ENCODE results near the gene HOXB13. TPM values are rescaled to one million over a fixed set of nuclear protein-coding genes. Genes with fewer than 3 reads are reported as not detected.

Gene HOXB13
- total and polyA plus RNA-seq, 2 experiments from 2014 or later = not detected

GRCh38 chr17:48715496-48716399 lies 12.8 kb downstream of the HOXB13 start:
- no peak for DNase-seq (ENCODE audit: low read depth in 1 of 2, low spot score in 1 of 2)
- H3K9me3 ChIP-seq (ENCODE audit: low read depth) = no peaks in the 10 kb centered on the region
- no peak overlapping the region for H3K27ac ChIP-seq
- peaks cover 99% of the 10 kb centered on the region for H3K27me3 ChIP-seq
- H3K4me3 ChIP-seq = no peak overlapping the region
- H3K36me3 ChIP-seq = no peaks in the 10 kb centered on the region
- no peaks in the 10 kb centered on the region for H3K4me1 ChIP-seq (ENCODE audit: low read depth)
- no peak for TF ChIP-seq CTCF (IDR thresholded peaks at IDR 0.05; ENCODE audit: low read depth, low read length)

GRCh38 chr17:48711128-48711527 lies 17.4 kb downstream of the HOXB13 start:
- no peaks in the 10 kb centered on the region for H3K36me3 ChIP-seq
- H3K27me3 ChIP-seq = peaks cover 98% of the 10 kb centered on the region
- no peak for DNase-seq (ENCODE audit: low read depth in 1 of 2, low spot score in 1 of 2)
- no peak overlapping the region for H3K27ac ChIP-seq
- no peak overlapping the region for H3K4me3 ChIP-seq
- TF ChIP-seq CTCF (IDR thresholded peaks at IDR 0.05; ENCODE audit: low read depth, low read length) = no peak
- no peaks in the 10 kb centered on the region for H3K4me1 ChIP-seq (ENCODE audit: low read depth)
- H3K9me3 ChIP-seq (ENCODE audit: low read depth) = no peaks in the 10 kb centered on the region

- peaks cover 91% of the 10 kb centered on the region for H3K27me3 ChIP-seq
- no peaks in the 10 kb centered on the region for H3K36me3 ChIP-seq
- no peak overlapping the region for H3K4me3 ChIP-seq
- no peak overlapping the region for H3K27ac ChIP-seq
- no peaks in the 10 kb centered on the region for H3K9me3 ChIP-seq (ENCODE audit: low read depth)
- DNase-seq (ENCODE audit: low read depth in 1 of 2, low spot score in 1 of 2) = no peak
- TF ChIP-seq CTCF (IDR thresholded peaks at IDR 0.05; ENCODE audit: low read depth, low read length) = no peak
- H3K4me1 ChIP-seq (ENCODE audit: low read depth) = no peaks in the 10 kb centered on the region
These were observed 23.9 kb downstream of the HOXB13 start for GRCh38 chr17:48704361-48705248.

GRCh38 chr17:48701864-48702532 lies 26.6 kb downstream of the HOXB13 start:
- H3K9me3 ChIP-seq (ENCODE audit: low read depth) = no peaks in the 10 kb centered on the region
- no peaks in the 10 kb centered on the region for H3K36me3 ChIP-seq
- H3K4me1 ChIP-seq (ENCODE audit: low read depth) = no peaks in the 10 kb centered on the region
- H3K27ac ChIP-seq = no peak overlapping the region
- H3K27me3 ChIP-seq = peaks cover 81% of the 10 kb centered on the region
- DNase-seq (ENCODE audit: low read depth in 1 of 2, low spot score in 1 of 2) = no peak
- no peak overlapping the region for H3K4me3 ChIP-seq
- TF ChIP-seq CTCF (IDR thresholded peaks at IDR 0.05; ENCODE audit: low read depth, low read length) = no peak

GRCh38 chr17:48693178-48693577 lies 35.4 kb downstream of the HOXB13 start:
- H3K27ac ChIP-seq = no peak overlapping the region
- no peaks in the 10 kb centered on the region for H3K9me3 ChIP-seq (ENCODE audit: low read depth)
- TF ChIP-seq CTCF (IDR thresholded peaks at IDR 0.05; ENCODE audit: low read depth, low read length) = no peak
- DNase-seq (ENCODE audit: low read depth in 1 of 2, low spot score in 1 of 2) = no peak
- H3K4me3 ChIP-seq = no peak overlapping the region
- peaks cover 28% of the 10 kb centered on the region for H3K27me3 ChIP-seq
- no peaks in the 10 kb centered on the region for H3K4me1 ChIP-seq (ENCODE audit: low read depth)
- H3K36me3 ChIP-seq = no peaks in the 10 kb centered on the region
